H9 (cell line): ENCODE results near the gene PDHX. TPM values are rescaled to one million over a fixed set of nuclear protein-coding genes. Genes with fewer than 3 reads are reported as not detected.

Experiments
- DNase-seq: peaks from one replicate; pipeline ENCODE4 v3.0.0-alpha.2; 2017
- H2AFZ ChIP-seq: one replicate; pipeline ENCODE4 v1.6.1; 2013; ENCODE audit warnings: mild to moderate bottlenecking, low read length, control low read depth, moderate library complexity
- H2AK5ac ChIP-seq: 2 replicates; pipeline ENCODE4 v1.6.1; 2013; ENCODE audit warnings: low read length, control low read depth, mixed read lengths; ENCODE audit not compliant: insufficient read length
- H2BK120ac ChIP-seq: one replicate; pipeline ENCODE4 v1.6.1; 2013; ENCODE audit warnings: low read depth, mild to moderate bottlenecking, low read length, control low read depth, inconsistent platforms; ENCODE audit not compliant: poor library complexity, severe bottlenecking
- H2BK12ac ChIP-seq: 2 replicates; pipeline ENCODE4 v1.6.1; 2013; ENCODE audit warnings: low read length, control low read depth, mixed read lengths, low read depth; ENCODE audit not compliant: insufficient read length
- H2BK15ac ChIP-seq: 2 replicates; pipeline ENCODE4 v1.6.1; 2013; ENCODE audit warnings: low read depth, low read length, control low read depth
- H2BK20ac ChIP-seq: one replicate; pipeline ENCODE4 v1.6.1; 2013; ENCODE audit warnings: low read depth, mild to moderate bottlenecking, low read length, control low read depth, inconsistent platforms; ENCODE audit not compliant: poor library complexity, severe bottlenecking
- H2BK5ac ChIP-seq: 2 replicates; pipeline ENCODE4 v1.6.1; 2013; ENCODE audit warnings: low read length, control low read depth, mixed read lengths; ENCODE audit not compliant: insufficient read length
- H3K14ac ChIP-seq: 2 replicates; pipeline ENCODE4 v1.6.1; 2013; ENCODE audit warnings: low read length, control low read depth; ENCODE audit not compliant: insufficient read depth
- H3K18ac ChIP-seq: 2 replicates; pipeline ENCODE4 v1.6.1; 2013; ENCODE audit warnings: low read depth, mild to moderate bottlenecking, mixed read lengths, low read length, control low read depth; ENCODE audit not compliant: insufficient read length
- H3K23ac ChIP-seq: 2 replicates; pipeline ENCODE4 v1.6.1; 2013; ENCODE audit warnings: low read length, control low read depth, mixed read lengths, low read depth; ENCODE audit not compliant: insufficient read length
- H3K23me2 ChIP-seq: 2 replicates; pipeline ENCODE4 v1.6.1; 2013; ENCODE audit warnings: low read depth, mild to moderate bottlenecking, mixed read lengths, low read length, control low read depth; ENCODE audit not compliant: insufficient read length, poor library complexity, severe bottlenecking
- H3K27ac ChIP-seq: 2 replicates; pipeline ENCODE4 v1.5.1; 2013; ENCODE audit warnings: low read length, control low read depth, mixed read lengths, low read depth; ENCODE audit not compliant: insufficient read length
- H3K27me3 ChIP-seq: 2 replicates; pipeline ENCODE4 v1.6.1; 2013; ENCODE audit warnings: low read length, control low read depth, inconsistent platforms; ENCODE audit not compliant: insufficient read depth
- H3K4ac ChIP-seq: 2 replicates; pipeline ENCODE4 v1.6.1; 2013; ENCODE audit warnings: low read depth, mild to moderate bottlenecking, control low read depth, inconsistent platforms, low read length, moderate library complexity
- H3K4me1 ChIP-seq: 2 replicates; pipeline ENCODE4 v1.6.1; 2013; ENCODE audit warnings: low read length, control low read depth, inconsistent platforms; ENCODE audit not compliant: insufficient read depth
- H3K4me2 ChIP-seq: 2 replicates; pipeline ENCODE4 v1.6.1; 2013; ENCODE audit warnings: low read length, control low read depth, mixed read lengths; ENCODE audit not compliant: insufficient read length, insufficient read depth
- H3K56ac ChIP-seq: 2 replicates; pipeline ENCODE4 v1.6.1; 2013; ENCODE audit warnings: low read depth, mild to moderate bottlenecking, mixed read lengths, low read length, control low read depth; ENCODE audit not compliant: insufficient read length
- H3K79me1 ChIP-seq: 2 replicates; pipeline ENCODE4 v1.6.1; 2013; ENCODE audit warnings: low read depth, mild to moderate bottlenecking, moderate library complexity, low read length, control low read depth, inconsistent platforms; ENCODE audit not compliant: insufficient read depth, poor library complexity, severe bottlenecking
- H3K79me2 ChIP-seq: 2 replicates; pipeline ENCODE4 v1.6.1; 2013; ENCODE audit warnings: low read length, control low read depth, inconsistent platforms; ENCODE audit not compliant: insufficient read depth
- H3K9ac ChIP-seq: 2 replicates; pipeline ENCODE4 v1.6.1; 2013; ENCODE audit warnings: low read length, control low read depth, mixed read lengths; ENCODE audit not compliant: insufficient read length; ENCODE audit errors: extremely low read depth
- H3K9me3 ChIP-seq: one replicate; pipeline ENCODE4 v1.6.1; 2013; ENCODE audit warnings: low read depth, low read length, inconsistent platforms; ENCODE audit not compliant: control insufficient read depth
- H3T11ph ChIP-seq: one replicate; pipeline ENCODE4 v1.6.1; 2013; ENCODE audit warnings: mild to moderate bottlenecking, low read length, control low read depth, inconsistent platforms
- H4K20me1 ChIP-seq: one replicate; pipeline ENCODE4 v1.6.1; 2013; ENCODE audit not compliant: control insufficient read depth, insufficient read length, insufficient read depth
- H4K5ac ChIP-seq: 2 replicates; pipeline ENCODE4 v1.6.1; 2013; ENCODE audit warnings: low read depth, mild to moderate bottlenecking, mixed read lengths, low read length, control low read depth; ENCODE audit not compliant: insufficient read length
- H4K8ac ChIP-seq: replicated peaks from 2 replicates; pipeline ENCODE4 v1.6.1; 2013; ENCODE audit warnings: low read length, control low read depth, mixed read lengths, low read depth; ENCODE audit not compliant: insufficient read length
- H4K91ac ChIP-seq: 2 replicates; pipeline ENCODE4 v1.6.1; 2013; ENCODE audit warnings: low read depth, mild to moderate bottlenecking, moderate library complexity, mixed read lengths, low read length, control low read depth; ENCODE audit not compliant: insufficient read length
- H3K27ac Mint-ChIP-seq, 3 experiments: 2 replicates in 2 of 3; 3 replicates in 1 of 3; pipeline ENCODE4 v1.8.0; 2020 to 2021; ENCODE audit warnings: mixed read lengths in 3 of 3, mild to moderate bottlenecking in 1 of 3, moderate library complexity in 1 of 3
- H3K27me3 Mint-ChIP-seq: 2 replicates; pipeline ENCODE4 v1.8.0; 2021; ENCODE audit warnings: low read depth, mild to moderate bottlenecking, moderate library complexity, mixed read lengths
- H3K36me3 Mint-ChIP-seq, 3 experiments: 2 replicates in 2 of 3; 3 replicates in 1 of 3; pipeline ENCODE4 v1.8.0; 2020 to 2021; ENCODE audit warnings: low read depth in 3 of 3, mixed read lengths in 3 of 3; ENCODE audit not compliant: insufficient read depth in 1 of 3
- H3K4me1 Mint-ChIP-seq, 2 experiments: 2 replicates each; pipeline ENCODE4 v1.8.0; 2020; ENCODE audit warnings: mixed read lengths in 2 of 2
- H3K4me3 Mint-ChIP-seq, 2 experiments: 2 replicates in 1 of 2; 3 replicates in 1 of 2; pipeline ENCODE4 v1.8.0; 2020 to 2021; ENCODE audit warnings: mild to moderate bottlenecking in 2 of 2, mixed read lengths in 2 of 2, moderate library complexity in 1 of 2
- H3K9me3 Mint-ChIP-seq, 2 experiments: 2 replicates in 1 of 2; 3 replicates in 1 of 2; pipeline ENCODE4 v1.8.0; 2020; ENCODE audit warnings: mild to moderate bottlenecking in 2 of 2, mixed read lengths in 2 of 2, moderate library complexity in 1 of 2
- CTCF ChIP-seq: fragments of 200-600 bp; sonication (generic); conservative IDR thresholded peaks from 3 replicates; pipeline ENCODE4 v1.8.0; 2021; ENCODE audit warnings: antibody characterized with exemption, mild to moderate bottlenecking
- WGBS: extraction: QIAGEN DNeasy Blood & Tissue Kit; methylation state at CpG from one replicate; pipeline ENCODE4 v1.1.7; 2013; ENCODE audit warnings: missing lambda C conversion rate, low lambda C conversion rate, mixed read lengths; ENCODE audit not compliant: insufficient read length; ENCODE audit errors: extremely low coverage; 5-methylcytosine and 5-hydroxymethylcytosine counted together
- total RNA-seq: library from RNA; stranded (reverse); gene quantifications from 2 replicates; pipeline ENCODE4 v1.2.1, GENCODE V29; 2021

The PDHX gene
- total RNA-seq, 1 experiment from 2014 or later: 40.1 TPM

GRCh38 chr11:35034401-35034800 lies 118.0 kb downstream of the PDHX start:
- no peak overlapping the region for H3K4me2 ChIP-seq
- Mint-ChIP-seq H3K4me1 (peaks cover 5% of the 10 kb centered on the region in 2 experiments), H3K4me3 (no peak overlapping the region), H3K27ac (no peak overlapping the region), H3K36me3 (no peaks in the 10 kb centered on the region), H3K27me3 (0 out of 2 replicates have a peak, but pooled peaks cover 1% of the 10 kb centered on the region), H3K9me3 (no peaks in the 10 kb centered on the region)
- H3K79me2 ChIP-seq: no peaks in the 10 kb centered on the region
- no peak overlapping the region for H4K8ac ChIP-seq
- no peaks in the 10 kb centered on the region for H3K79me1 ChIP-seq
- no peak for TF ChIP-seq CTCF
- no peaks in the 10 kb centered on the region; the same call in 1 of the 2 replicates for H3K4me1 ChIP-seq
- H2BK5ac ChIP-seq: no peak overlapping the region
- H3K27ac ChIP-seq: no peak overlapping the region
- no peak overlapping the region for H3K23ac ChIP-seq
- H3K56ac ChIP-seq: no peak overlapping the region
- DNase-seq: no peak
- no peak overlapping the region for H2BK12ac ChIP-seq
- no peak overlapping the region for H3K4ac ChIP-seq
- H2AK5ac ChIP-seq: no peak overlapping the region
- H3K23me2 ChIP-seq: no peaks in the 10 kb centered on the region
- H4K91ac ChIP-seq: no peak overlapping the region
- no peaks in the 10 kb centered on the region for H4K20me1 ChIP-seq
- no peak overlapping the region for H3T11ph ChIP-seq
- no peak overlapping the region for H2BK20ac ChIP-seq
- H3K27me3 ChIP-seq: no peaks in the 10 kb centered on the region
- H3K9ac ChIP-seq: no peak overlapping the region
- no peak overlapping the region for H4K5ac ChIP-seq
- H2BK120ac ChIP-seq: no peak overlapping the region
- no peak overlapping the region for H2BK15ac ChIP-seq
- no peak overlapping the region for H3K18ac ChIP-seq
- no peaks in the 10 kb centered on the region for H3K9me3 ChIP-seq
- H2AFZ ChIP-seq: no peak overlapping the region
- no CpG with 5 or more reads among the region's 3 CpGs for WGBS
- no peak overlapping the region for H3K14ac ChIP-seq
